GM23338 (cell line): ENCODE measurements around the gene VOPP1. TPM values are rescaled to one million over a fixed set of nuclear protein-coding genes. Genes with fewer than 3 reads are reported as not detected.

Experiments
- ATAC-seq: fragments of 200-7000 bp; cut with Tn5 transposase; 3 replicates; pipeline ENCODE4 v1.9.1; 2020
- DNase-seq: peaks from one replicate; pipeline ENCODE4 v3.0.0-alpha.2; 2015; ENCODE audit warnings: low spot score
- H2AFZ ChIP-seq: fragments of 200-600 bp; sonication (generic); 2 replicates; pipeline ENCODE4 v1.8.0; 2016; ENCODE audit warnings: antibody characterized with exemption, mild to moderate bottlenecking, moderate library complexity
- H3F3A ChIP-seq: fragments of 200-600 bp; sonication (generic); replicated peaks from 2 replicates; pipeline ENCODE4 v1.8.0; 2017; ENCODE audit warnings: antibody characterized with exemption, mixed run types, low read depth
- H3K27ac ChIP-seq: fragments of 200-600 bp; sonication (generic); 2 replicates; pipeline ENCODE4 v1.6.1; 2016; ENCODE audit warnings: low read depth
- H3K27me3 ChIP-seq: fragments of 200-600 bp; sonication (generic); 2 replicates; pipeline ENCODE4 v1.8.0; 2016; ENCODE audit warnings: mild to moderate bottlenecking, mixed run types, moderate library complexity; ENCODE audit not compliant: insufficient read depth
- H3K36me3 ChIP-seq: fragments of 200-600 bp; sonication (generic); 2 replicates; pipeline ENCODE4 v1.8.0; 2016; ENCODE audit warnings: mild to moderate bottlenecking; ENCODE audit not compliant: insufficient read depth
- H3K4me1 ChIP-seq: fragments of 200-600 bp; sonication (generic); 2 replicates; pipeline ENCODE4 v1.8.0; 2016; ENCODE audit warnings: mild to moderate bottlenecking, moderate library complexity; ENCODE audit not compliant: insufficient read depth
- H3K4me2 ChIP-seq: fragments of 200-600 bp; sonication (generic); 2 replicates; pipeline ENCODE4 v1.7.1; 2017; ENCODE audit warnings: mixed run types
- H3K4me3 ChIP-seq: fragments of 200-600 bp; sonication (generic); 2 replicates; pipeline ENCODE4 v1.6.1; 2016; ENCODE audit warnings: mixed run types
- H3K79me2 ChIP-seq: fragments of 200-600 bp; sonication (generic); replicated peaks from 2 replicates; pipeline ENCODE4 v1.8.0; 2017; ENCODE audit warnings: mild to moderate bottlenecking; ENCODE audit not compliant: insufficient read depth
- H3K9me2 ChIP-seq: fragments of 200-600 bp; sonication (generic); 2 replicates; pipeline ENCODE4 v1.8.0; 2017; ENCODE audit not compliant: insufficient read depth
- H4K20me1 ChIP-seq: fragments of 200-600 bp; sonication (generic); replicated peaks from 2 replicates; pipeline ENCODE4 v1.8.0; 2017; ENCODE audit warnings: mild to moderate bottlenecking; ENCODE audit not compliant: insufficient read depth
- H3K27ac Mint-ChIP-seq: 2 replicates; pipeline ENCODE4 v1.8.0; 2020; ENCODE audit warnings: inconsistent platforms, mild to moderate bottlenecking, moderate library complexity, mixed read lengths
- H3K27me3 Mint-ChIP-seq: 3 replicates; pipeline ENCODE4 v1.8.0; 2022; ENCODE audit warnings: low read depth, mild to moderate bottlenecking, moderate library complexity, mixed read lengths, inconsistent platforms; ENCODE audit not compliant: insufficient read depth, poor library complexity
- H3K36me3 Mint-ChIP-seq: 3 replicates; pipeline ENCODE4 v1.8.0; 2021; ENCODE audit warnings: low read depth, mild to moderate bottlenecking, inconsistent platforms, moderate library complexity, mixed read lengths
- H3K4me1 Mint-ChIP-seq: 3 replicates; pipeline ENCODE4 v1.8.0; 2020; ENCODE audit warnings: mild to moderate bottlenecking, inconsistent platforms, mixed read lengths
- H3K4me3 Mint-ChIP-seq: 3 replicates; pipeline ENCODE4 v1.8.0; 2021; ENCODE audit warnings: moderate library complexity, mild to moderate bottlenecking, inconsistent platforms, mixed read lengths
- H3K9me3 Mint-ChIP-seq: 3 replicates; pipeline ENCODE4 v1.8.0; 2020; ENCODE audit warnings: moderate library complexity, mild to moderate bottlenecking, inconsistent platforms, mixed read lengths
- CREB1 ChIP-seq: fragments of 250-450 bp; sonication (Bioruptor Pico); IDR thresholded peaks from 2 replicates; pipeline ENCODE4 v1.5.0; 2020; ENCODE audit warnings: low read depth, mild to moderate bottlenecking, moderate library complexity
- EZH2 ChIP-seq: fragments of 200-600 bp; sonication (generic); IDR thresholded peaks from one replicate; pipeline ENCODE4 v1.8.0; 2017; ENCODE audit warnings: antibody characterized with exemption, mild to moderate bottlenecking, low read depth; ENCODE audit not compliant: unreplicated experiment
- EZH2phosphoT487 ChIP-seq: fragments of 200-600 bp; sonication (generic); IDR thresholded peaks from one replicate; pipeline ENCODE4 v1.8.1; 2018; ENCODE audit warnings: antibody characterized with exemption; ENCODE audit not compliant: unreplicated experiment
- JUNB ChIP-seq: IDR thresholded peaks from one replicate; pipeline ENCODE4 v1.6.1; 2016; ENCODE audit warnings: antibody characterized with exemption; ENCODE audit not compliant: unreplicated experiment
- NANOG ChIP-seq: IDR thresholded peaks from 2 replicates; pipeline ENCODE4 v1.6.1; 2016; ENCODE audit warnings: antibody characterized with exemption, borderline replicate concordance
- POLR2AphosphoS5 ChIP-seq: IDR thresholded peaks from 2 replicates; pipeline ENCODE4 v1.6.1; 2016; ENCODE audit warnings: antibody characterized with exemption, low read depth
- STAT1 ChIP-seq: IDR thresholded peaks from one replicate; pipeline ENCODE4 v1.6.1; 2016; ENCODE audit warnings: antibody characterized with exemption; ENCODE audit not compliant: unreplicated experiment
- ZNF114 ChIP-seq: fragments of 250-450 bp; sonication (Bioruptor Pico); IDR thresholded peaks from 2 replicates; pipeline ENCODE4 v1.5.0; 2020; ENCODE audit warnings: mild to moderate bottlenecking, moderate library complexity
- ZNF331 ChIP-seq: fragments of 250-450 bp; sonication (Bioruptor Pico); IDR thresholded peaks from 2 replicates; pipeline ENCODE4 v1.5.0; 2020; ENCODE audit warnings: low read depth, mild to moderate bottlenecking, moderate library complexity
- polyA plus RNA-seq: library from polyadenylated mRNA; unstranded; fragments of >200 nt; fragmentation: Nextera tagmentation; extraction: Ambion mirVana; gene quantifications from 2 replicates; pipeline ENCODE4 v1.2.1, GENCODE V29; 2016
- total RNA-seq: library from RNA; depleted of rRNA; stranded (reverse); fragments of >200 nt; shearing (Covaris generic); gene quantifications from 2 replicates; pipeline ENCODE4 v1.2.3, GENCODE V29; 2014
- TF ChIP-seq, protein P1 (sequence below), 2 experiments: fragments of 200-600 bp in 1 of 2; sonication (generic) in 1 of 2; conservative IDR thresholded peaks; 2 replicates each; pipeline versions ENCODE4 v1.5.1 to v1.6.1; 2016 to 2017; ENCODE audit warnings: antibody characterized with exemption in 2 of 2, low read depth in 2 of 2, mild to moderate bottlenecking in 2 of 2, moderate library complexity in 1 of 2
- TF ChIP-seq, protein P2 (sequence below): IDR thresholded peaks from one replicate; pipeline ENCODE4 v1.6.1; 2018; ENCODE audit warnings: antibody characterized with exemption; ENCODE audit not compliant: unreplicated experiment
- TF ChIP-seq, protein P3 (sequence below): IDR thresholded peaks from 2 replicates; pipeline ENCODE4 v1.6.1; 2016; ENCODE audit warnings: antibody characterized with exemption
- TF ChIP-seq, protein P4 (sequence below): fragments of 250-450 bp; sonication (Bioruptor Pico); IDR thresholded peaks from 2 replicates; pipeline ENCODE4 v1.5.0; 2020; ENCODE audit warnings: mild to moderate bottlenecking, moderate library complexity

Gene VOPP1
- total and polyA plus RNA-seq, 2 experiments from 2014 or later, result 28.2 to 73.7 TPM

DNA sequence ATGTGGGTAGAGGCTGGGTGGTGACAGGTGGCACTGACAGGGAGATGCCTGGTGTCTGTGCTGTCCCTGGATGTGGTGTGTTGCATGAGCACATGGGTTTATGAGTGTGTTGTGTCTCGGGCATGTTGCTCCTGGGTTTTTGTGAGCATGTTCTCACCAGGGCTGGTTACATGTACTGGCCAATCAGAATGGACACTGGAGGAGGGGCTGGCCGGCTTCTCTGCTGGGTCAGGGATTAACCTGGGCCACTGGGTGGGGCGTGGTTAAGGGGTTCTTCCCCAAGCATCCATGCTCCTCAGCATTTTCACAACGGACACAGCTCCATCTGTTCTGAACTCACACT, 20.8 kb upstream of the VOPP1 start:
- Mint-ChIP-seq H3K4me1 (no peaks in the 10 kb centered on the region), H3K27me3 (peaks cover 11% of the 10 kb centered on the region), H3K27ac (no peak overlapping the region), H3K4me3 (no peak overlapping the region), H3K36me3 (no peaks in the 10 kb centered on the region), H3K9me3 (no peaks in the 10 kb centered on the region; the same call in 2 of the 3 replicates)
- Histone ChIP-seq H3K27ac (no peak overlapping the region), H3K4me2 (no peak overlapping the region), H3K9me2 (peaks cover 9% of the 10 kb centered on the region), H3K36me3 (no peaks in the 10 kb centered on the region), H3K27me3 (no peaks in the 10 kb centered on the region), H3K79me2 (no peaks in the 10 kb centered on the region), H3F3A (no peaks in the 10 kb centered on the region), H3K4me3 (no peak overlapping the region), H4K20me1 (no peaks in the 10 kb centered on the region), H2AFZ (no peak overlapping the region), H3K4me1 (no peaks in the 10 kb centered on the region)
- no peak for DNase-seq
- ATAC-seq, result no peak
- TF ChIP-seq EZH2 (no peak), JUNB (no peak), NANOG (no peak), EZH2phosphoT487 (no peak), ZNF114 (CRISPR knock-in tag) (no peak), POLR2AphosphoS5 (no peak), ZNF331 (CRISPR knock-in tag) (no peak), CREB1 (CRISPR knock-in tag) (no peak), STAT1 (no peak)
- TF ChIP-seq, protein P1, sequence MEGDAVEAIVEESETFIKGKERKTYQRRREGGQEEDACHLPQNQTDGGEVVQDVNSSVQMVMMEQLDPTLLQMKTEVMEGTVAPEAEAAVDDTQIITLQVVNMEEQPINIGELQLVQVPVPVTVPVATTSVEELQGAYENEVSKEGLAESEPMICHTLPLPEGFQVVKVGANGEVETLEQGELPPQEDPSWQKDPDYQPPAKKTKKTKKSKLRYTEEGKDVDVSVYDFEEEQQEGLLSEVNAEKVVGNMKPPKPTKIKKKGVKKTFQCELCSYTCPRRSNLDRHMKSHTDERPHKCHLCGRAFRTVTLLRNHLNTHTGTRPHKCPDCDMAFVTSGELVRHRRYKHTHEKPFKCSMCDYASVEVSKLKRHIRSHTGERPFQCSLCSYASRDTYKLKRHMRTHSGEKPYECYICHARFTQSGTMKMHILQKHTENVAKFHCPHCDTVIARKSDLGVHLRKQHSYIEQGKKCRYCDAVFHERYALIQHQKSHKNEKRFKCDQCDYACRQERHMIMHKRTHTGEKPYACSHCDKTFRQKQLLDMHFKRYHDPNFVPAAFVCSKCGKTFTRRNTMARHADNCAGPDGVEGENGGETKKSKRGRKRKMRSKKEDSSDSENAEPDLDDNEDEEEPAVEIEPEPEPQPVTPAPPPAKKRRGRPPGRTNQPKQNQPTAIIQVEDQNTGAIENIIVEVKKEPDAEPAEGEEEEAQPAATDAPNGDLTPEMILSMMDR (conservative IDR thresholded peaks at IDR 0.05; ENCODE audit: low read depth in 2 of 2), result no peak
- TF ChIP-seq, protein P2, sequence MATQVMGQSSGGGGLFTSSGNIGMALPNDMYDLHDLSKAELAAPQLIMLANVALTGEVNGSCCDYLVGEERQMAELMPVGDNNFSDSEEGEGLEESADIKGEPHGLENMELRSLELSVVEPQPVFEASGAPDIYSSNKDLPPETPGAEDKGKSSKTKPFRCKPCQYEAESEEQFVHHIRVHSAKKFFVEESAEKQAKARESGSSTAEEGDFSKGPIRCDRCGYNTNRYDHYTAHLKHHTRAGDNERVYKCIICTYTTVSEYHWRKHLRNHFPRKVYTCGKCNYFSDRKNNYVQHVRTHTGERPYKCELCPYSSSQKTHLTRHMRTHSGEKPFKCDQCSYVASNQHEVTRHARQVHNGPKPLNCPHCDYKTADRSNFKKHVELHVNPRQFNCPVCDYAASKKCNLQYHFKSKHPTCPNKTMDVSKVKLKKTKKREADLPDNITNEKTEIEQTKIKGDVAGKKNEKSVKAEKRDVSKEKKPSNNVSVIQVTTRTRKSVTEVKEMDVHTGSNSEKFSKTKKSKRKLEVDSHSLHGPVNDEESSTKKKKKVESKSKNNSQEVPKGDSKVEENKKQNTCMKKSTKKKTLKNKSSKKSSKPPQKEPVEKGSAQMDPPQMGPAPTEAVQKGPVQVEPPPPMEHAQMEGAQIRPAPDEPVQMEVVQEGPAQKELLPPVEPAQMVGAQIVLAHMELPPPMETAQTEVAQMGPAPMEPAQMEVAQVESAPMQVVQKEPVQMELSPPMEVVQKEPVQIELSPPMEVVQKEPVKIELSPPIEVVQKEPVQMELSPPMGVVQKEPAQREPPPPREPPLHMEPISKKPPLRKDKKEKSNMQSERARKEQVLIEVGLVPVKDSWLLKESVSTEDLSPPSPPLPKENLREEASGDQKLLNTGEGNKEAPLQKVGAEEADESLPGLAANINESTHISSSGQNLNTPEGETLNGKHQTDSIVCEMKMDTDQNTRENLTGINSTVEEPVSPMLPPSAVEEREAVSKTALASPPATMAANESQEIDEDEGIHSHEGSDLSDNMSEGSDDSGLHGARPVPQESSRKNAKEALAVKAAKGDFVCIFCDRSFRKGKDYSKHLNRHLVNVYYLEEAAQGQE, result no peak
- TF ChIP-seq, protein P3, sequence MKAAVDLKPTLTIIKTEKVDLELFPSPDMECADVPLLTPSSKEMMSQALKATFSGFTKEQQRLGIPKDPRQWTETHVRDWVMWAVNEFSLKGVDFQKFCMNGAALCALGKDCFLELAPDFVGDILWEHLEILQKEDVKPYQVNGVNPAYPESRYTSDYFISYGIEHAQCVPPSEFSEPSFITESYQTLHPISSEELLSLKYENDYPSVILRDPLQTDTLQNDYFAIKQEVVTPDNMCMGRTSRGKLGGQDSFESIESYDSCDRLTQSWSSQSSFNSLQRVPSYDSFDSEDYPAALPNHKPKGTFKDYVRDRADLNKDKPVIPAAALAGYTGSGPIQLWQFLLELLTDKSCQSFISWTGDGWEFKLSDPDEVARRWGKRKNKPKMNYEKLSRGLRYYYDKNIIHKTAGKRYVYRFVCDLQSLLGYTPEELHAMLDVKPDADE, result no peak
- TF ChIP-seq, protein P4, sequence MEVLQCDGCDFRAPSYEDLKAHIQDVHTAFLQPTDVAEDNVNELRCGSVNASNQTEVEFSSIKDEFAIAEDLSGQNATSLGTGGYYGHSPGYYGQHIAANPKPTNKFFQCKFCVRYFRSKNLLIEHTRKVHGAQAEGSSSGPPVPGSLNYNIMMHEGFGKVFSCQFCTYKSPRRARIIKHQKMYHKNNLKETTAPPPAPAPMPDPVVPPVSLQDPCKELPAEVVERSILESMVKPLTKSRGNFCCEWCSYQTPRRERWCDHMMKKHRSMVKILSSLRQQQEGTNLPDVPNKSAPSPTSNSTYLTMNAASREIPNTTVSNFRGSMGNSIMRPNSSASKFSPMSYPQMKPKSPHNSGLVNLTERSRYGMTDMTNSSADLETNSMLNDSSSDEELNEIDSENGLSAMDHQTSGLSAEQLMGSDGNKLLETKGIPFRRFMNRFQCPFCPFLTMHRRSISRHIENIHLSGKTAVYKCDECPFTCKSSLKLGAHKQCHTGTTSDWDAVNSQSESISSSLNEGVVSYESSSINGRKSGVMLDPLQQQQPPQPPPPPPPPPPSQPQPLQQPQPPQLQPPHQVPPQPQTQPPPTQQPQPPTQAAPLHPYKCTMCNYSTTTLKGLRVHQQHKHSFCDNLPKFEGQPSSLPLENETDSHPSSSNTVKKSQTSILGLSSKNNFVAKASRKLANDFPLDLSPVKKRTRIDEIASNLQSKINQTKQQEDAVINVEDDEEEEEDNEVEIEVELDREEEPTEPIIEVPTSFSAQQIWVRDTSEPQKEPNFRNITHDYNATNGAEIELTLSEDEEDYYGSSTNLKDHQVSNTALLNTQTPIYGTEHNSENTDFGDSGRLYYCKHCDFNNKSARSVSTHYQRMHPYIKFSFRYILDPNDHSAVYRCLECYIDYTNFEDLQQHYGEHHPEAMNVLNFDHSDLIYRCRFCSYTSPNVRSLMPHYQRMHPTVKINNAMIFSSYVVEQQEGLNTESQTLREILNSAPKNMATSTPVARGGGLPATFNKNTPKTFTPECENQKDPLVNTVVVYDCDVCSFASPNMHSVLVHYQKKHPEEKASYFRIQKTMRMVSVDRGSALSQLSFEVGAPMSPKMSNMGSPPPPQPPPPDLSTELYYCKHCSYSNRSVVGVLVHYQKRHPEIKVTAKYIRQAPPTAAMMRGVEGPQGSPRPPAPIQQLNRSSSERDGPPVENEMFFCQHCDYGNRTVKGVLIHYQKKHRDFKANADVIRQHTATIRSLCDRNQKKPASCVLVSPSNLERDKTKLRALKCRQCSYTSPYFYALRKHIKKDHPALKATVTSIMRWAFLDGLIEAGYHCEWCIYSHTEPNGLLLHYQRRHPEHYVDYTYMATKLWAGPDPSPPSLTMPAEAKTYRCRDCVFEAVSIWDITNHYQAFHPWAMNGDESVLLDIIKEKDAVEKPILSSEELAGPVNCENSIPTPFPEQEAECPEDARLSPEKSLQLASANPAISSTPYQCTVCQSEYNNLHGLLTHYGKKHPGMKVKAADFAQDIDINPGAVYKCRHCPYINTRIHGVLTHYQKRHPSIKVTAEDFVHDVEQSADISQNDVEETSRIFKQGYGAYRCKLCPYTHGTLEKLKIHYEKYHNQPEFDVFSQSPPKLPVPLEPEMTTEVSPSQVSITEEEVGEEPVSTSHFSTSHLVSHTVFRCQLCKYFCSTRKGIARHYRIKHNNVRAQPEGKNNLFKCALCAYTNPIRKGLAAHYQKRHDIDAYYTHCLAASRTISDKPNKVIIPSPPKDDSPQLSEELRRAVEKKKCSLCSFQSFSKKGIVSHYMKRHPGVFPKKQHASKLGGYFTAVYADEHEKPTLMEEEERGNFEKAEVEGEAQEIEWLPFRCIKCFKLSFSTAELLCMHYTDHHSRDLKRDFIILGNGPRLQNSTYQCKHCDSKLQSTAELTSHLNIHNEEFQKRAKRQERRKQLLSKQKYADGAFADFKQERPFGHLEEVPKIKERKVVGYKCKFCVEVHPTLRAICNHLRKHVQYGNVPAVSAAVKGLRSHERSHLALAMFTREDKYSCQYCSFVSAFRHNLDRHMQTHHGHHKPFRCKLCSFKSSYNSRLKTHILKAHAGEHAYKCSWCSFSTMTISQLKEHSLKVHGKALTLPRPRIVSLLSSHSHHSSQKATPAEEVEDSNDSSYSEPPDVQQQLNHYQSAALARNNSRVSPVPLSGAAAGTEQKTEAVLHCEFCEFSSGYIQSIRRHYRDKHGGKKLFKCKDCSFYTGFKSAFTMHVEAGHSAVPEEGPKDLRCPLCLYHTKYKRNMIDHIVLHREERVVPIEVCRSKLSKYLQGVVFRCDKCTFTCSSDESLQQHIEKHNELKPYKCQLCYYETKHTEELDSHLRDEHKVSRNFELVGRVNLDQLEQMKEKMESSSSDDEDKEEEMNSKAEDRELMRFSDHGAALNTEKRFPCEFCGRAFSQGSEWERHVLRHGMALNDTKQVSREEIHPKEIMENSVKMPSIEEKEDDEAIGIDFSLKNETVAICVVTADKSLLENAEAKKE (CRISPR knock-in tag), result no peak
